ENCODE data around the gene OSBP2. TPM values are rescaled to one million over a fixed set of nuclear protein-coding genes. Genes with fewer than 3 reads are reported as not detected.

Gene OSBP2
- total RNA-seq, 1 experiment from 2014 or later, result 6.2 TPM

DNA sequence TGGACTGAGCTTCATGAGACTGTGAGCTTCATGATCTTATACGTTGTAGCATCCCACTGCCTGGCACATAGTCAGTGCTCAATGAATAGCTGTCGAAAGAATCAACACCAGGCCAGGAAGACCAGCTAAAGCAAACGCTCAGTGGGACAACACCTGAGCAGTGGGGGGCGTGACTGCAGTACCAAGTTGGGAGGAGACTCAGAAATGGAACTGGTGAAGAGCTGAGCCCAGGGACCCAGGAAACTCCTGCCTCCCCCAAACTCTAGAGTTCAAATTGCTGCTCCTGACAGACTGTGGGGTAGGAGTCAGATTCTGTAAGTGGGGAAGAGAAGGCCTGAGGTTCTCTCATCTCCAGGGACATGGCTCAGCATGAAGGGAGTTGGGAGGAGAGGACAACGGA, 214.6 kb downstream of the OSBP2 start:
- Mint-ChIP-seq H3K27ac (ENCODE audit: unreplicated experiment) (no peak overlapping the region), H3K4me1 (ENCODE audit: low read depth, unreplicated experiment) (no peaks in the 10 kb centered on the region), H3K9me3 (ENCODE audit: unreplicated experiment) (no peaks in the 10 kb centered on the region), H3K4me3 (ENCODE audit: unreplicated experiment) (no peak overlapping the region), H3K36me3 (ENCODE audit: insufficient read depth, unreplicated experiment) (peaks cover 6% of the 10 kb centered on the region), H3K27me3 (ENCODE audit: insufficient read depth, unreplicated experiment) (no peaks in the 10 kb centered on the region)
- Histone ChIP-seq H3K36me3 (ENCODE audit: control insufficient read depth, insufficient read depth, low read length) (no peaks in the 10 kb centered on the region; the same call in 1 of the 2 replicates), H3K4me3 (ENCODE audit: low read depth, low read length) (no peak overlapping the region), H3K27me3 (replicated peaks; ENCODE audit: control insufficient read depth, insufficient read depth, low read length) (no peaks in the 10 kb centered on the region), H3K9me3 (no peaks in the 10 kb centered on the region), H3K4me1 (no peaks in the 10 kb centered on the region)
- intact Hi-C loops (cut with micrococcal nuclease; ENCODE audit: unreplicated experiment), result no loop called here
- DNase-seq, result no peak
- ChIA-PET POLR2A (no interaction called here), CTCF (no interaction called here)
- no TSS peak for BruUV-seq (replicated peaks)
- TF ChIP-seq, protein P1, sequence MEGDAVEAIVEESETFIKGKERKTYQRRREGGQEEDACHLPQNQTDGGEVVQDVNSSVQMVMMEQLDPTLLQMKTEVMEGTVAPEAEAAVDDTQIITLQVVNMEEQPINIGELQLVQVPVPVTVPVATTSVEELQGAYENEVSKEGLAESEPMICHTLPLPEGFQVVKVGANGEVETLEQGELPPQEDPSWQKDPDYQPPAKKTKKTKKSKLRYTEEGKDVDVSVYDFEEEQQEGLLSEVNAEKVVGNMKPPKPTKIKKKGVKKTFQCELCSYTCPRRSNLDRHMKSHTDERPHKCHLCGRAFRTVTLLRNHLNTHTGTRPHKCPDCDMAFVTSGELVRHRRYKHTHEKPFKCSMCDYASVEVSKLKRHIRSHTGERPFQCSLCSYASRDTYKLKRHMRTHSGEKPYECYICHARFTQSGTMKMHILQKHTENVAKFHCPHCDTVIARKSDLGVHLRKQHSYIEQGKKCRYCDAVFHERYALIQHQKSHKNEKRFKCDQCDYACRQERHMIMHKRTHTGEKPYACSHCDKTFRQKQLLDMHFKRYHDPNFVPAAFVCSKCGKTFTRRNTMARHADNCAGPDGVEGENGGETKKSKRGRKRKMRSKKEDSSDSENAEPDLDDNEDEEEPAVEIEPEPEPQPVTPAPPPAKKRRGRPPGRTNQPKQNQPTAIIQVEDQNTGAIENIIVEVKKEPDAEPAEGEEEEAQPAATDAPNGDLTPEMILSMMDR (IDR thresholded peaks at IDR 0.05; ENCODE audit: insufficient read depth in 1 of 2, low read depth in 1 of 2, low read length in 1 of 2, severe bottlenecking in 1 of 2, unreplicated experiment in 1 of 2), result no peak

DNA sequence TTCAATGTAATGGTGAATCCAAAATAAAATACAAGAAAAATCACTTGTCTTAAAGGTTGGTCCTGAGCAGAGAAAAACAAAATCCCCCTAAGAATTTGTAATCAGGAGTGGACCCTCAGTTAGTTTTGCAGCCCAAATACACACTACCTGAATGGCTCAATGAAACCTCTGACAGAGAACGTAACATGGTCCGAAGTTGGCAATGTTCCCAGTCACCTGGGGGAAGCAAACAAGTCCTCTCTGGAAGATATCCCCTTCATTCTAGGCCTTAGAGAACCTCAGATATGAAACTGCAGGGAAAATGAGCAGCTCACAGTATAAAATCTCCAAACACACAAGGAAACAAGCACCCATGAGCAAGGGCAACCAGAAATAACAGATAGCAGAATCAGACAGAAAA, 215.7 kb downstream of the OSBP2 start:
- no peaks in the 10 kb centered on the region; the same call in 1 of the 2 replicates for H3K36me3 ChIP-seq (ENCODE audit: control insufficient read depth, insufficient read depth, low read length)
- Mint-ChIP-seq H3K4me3 (ENCODE audit: unreplicated experiment) (no peak overlapping the region), H3K27me3 (ENCODE audit: insufficient read depth, unreplicated experiment) (no peaks in the 10 kb centered on the region), H3K4me1 (ENCODE audit: low read depth, unreplicated experiment) (no peaks in the 10 kb centered on the region), H3K27ac (ENCODE audit: unreplicated experiment) (no peak overlapping the region), H3K36me3 (ENCODE audit: insufficient read depth, unreplicated experiment) (peaks cover 6% of the 10 kb centered on the region), H3K9me3 (ENCODE audit: unreplicated experiment) (no peaks in the 10 kb centered on the region)
- CTCF ChIA-PET, result interaction anchor here (0.6 kb wide), 1 partner anchor 10 kb away, joined by 5 read pairs; no protein-coding TSS in a partner anchor
- POLR2A ChIA-PET, result no interaction called here
- no peaks in the 10 kb centered on the region for H3K9me3 ChIP-seq
- no peaks in the 10 kb centered on the region for H3K27me3 ChIP-seq (replicated peaks; ENCODE audit: control insufficient read depth, insufficient read depth, low read length)
- intact Hi-C loops (cut with micrococcal nuclease; ENCODE audit: unreplicated experiment), result no loop called here
- DNase-seq, result no peak
- H3K4me1 ChIP-seq, result no peaks in the 10 kb centered on the region
- no TSS peak for BruUV-seq (replicated peaks)
- TF ChIP-seq, protein P1 (IDR thresholded peaks at IDR 0.05; ENCODE audit: insufficient read depth in 1 of 2, low read depth in 1 of 2, low read length in 1 of 2, severe bottlenecking in 1 of 2, unreplicated experiment in 1 of 2), result no peak
- H3K4me3 ChIP-seq (ENCODE audit: low read depth, low read length), result no peak overlapping the region

DNA sequence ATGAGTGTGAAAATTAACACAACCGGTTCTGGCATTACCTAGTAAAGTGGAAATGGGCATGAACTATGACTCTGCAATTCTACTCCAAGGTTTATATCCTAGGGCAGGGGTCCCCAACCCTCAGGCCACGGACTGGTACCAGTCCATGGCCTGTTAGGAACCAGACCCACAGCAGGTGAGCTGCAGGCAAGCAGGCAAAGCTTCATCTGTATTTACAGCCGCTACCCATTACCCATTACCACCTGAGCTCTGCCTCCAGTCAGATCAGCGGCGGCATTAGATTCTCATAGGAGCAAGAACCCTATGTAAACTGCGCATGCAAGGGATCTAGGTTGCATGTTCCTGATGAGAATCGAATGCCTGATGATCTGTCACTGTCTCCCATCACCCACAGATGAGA, 224.1 kb downstream of the OSBP2 start:
- ChIA-PET POLR2A (no interaction called here), CTCF (interaction anchor here (1.2 to 1.6 kb wide), 2 partner anchors 155 to 284 kb away, joined by 4 to 6 read pairs; partner anchors contain the start of gene SLC35E4)
- Mint-ChIP-seq H3K4me1 (ENCODE audit: low read depth, unreplicated experiment) (peaks cover 5% of the 10 kb centered on the region), H3K27me3 (ENCODE audit: insufficient read depth, unreplicated experiment) (no peaks in the 10 kb centered on the region), H3K27ac (ENCODE audit: unreplicated experiment) (no peak overlapping the region), H3K4me3 (ENCODE audit: unreplicated experiment) (no peak overlapping the region), H3K9me3 (ENCODE audit: unreplicated experiment) (peaks cover 10% of the 10 kb centered on the region), H3K36me3 (ENCODE audit: insufficient read depth, unreplicated experiment) (peaks cover 21% of the 10 kb centered on the region)
- Histone ChIP-seq H3K27me3 (replicated peaks; ENCODE audit: control insufficient read depth, insufficient read depth, low read length) (no peaks in the 10 kb centered on the region), H3K36me3 (ENCODE audit: control insufficient read depth, insufficient read depth, low read length) (no peaks in the 10 kb centered on the region), H3K4me1 (no peaks in the 10 kb centered on the region), H3K9me3 (peaks cover 8% of the 10 kb centered on the region; the same call in 1 of the 2 replicates), H3K4me3 (ENCODE audit: low read depth, low read length) (no peak overlapping the region)
- intact Hi-C loops (cut with micrococcal nuclease; ENCODE audit: unreplicated experiment), result no loop called here
- BruUV-seq (replicated peaks), result no TSS peak
- TF ChIP-seq, protein P1 (IDR thresholded peaks at IDR 0.05; ENCODE audit: insufficient read depth in 1 of 2, low read depth in 1 of 2, low read length in 1 of 2, severe bottlenecking in 1 of 2, unreplicated experiment in 1 of 2), result no peak
- no peak for DNase-seq
